ENCODE results near the gene SLC10A3.

- TF ChIP-seq REST (IDR thresholded peaks at IDR 0.05; ENCODE audit: low read depth, low read length) (no peak), POLR2AphosphoS5 (IDR thresholded peaks at IDR 0.05; ENCODE audit: low read depth, low read length) (no peak), JUND (IDR thresholded peaks at IDR 0.05) (no peak)
- TF ChIP-seq, protein P1, sequence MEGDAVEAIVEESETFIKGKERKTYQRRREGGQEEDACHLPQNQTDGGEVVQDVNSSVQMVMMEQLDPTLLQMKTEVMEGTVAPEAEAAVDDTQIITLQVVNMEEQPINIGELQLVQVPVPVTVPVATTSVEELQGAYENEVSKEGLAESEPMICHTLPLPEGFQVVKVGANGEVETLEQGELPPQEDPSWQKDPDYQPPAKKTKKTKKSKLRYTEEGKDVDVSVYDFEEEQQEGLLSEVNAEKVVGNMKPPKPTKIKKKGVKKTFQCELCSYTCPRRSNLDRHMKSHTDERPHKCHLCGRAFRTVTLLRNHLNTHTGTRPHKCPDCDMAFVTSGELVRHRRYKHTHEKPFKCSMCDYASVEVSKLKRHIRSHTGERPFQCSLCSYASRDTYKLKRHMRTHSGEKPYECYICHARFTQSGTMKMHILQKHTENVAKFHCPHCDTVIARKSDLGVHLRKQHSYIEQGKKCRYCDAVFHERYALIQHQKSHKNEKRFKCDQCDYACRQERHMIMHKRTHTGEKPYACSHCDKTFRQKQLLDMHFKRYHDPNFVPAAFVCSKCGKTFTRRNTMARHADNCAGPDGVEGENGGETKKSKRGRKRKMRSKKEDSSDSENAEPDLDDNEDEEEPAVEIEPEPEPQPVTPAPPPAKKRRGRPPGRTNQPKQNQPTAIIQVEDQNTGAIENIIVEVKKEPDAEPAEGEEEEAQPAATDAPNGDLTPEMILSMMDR (IDR thresholded peaks at IDR 0.05), result no peak
Measured at GRCh38 chrX:154508384-154508745, 17.9 kb upstream of the SLC10A3 start.
